GM04503 (cell line): ENCODE results near the gene ART1.
"Not testable (repeated sequence)": the region's sequence is repeated elsewhere in the genome, so short reads cannot be mapped to it uniquely, and the experiment has no call there.

Experiments
- DNase-seq: peaks from one replicate; pipeline ENCODE4 v3.0.0-alpha.2; 2012; ENCODE audit warnings: low read depth

ART1 gene

GRCh38 chr11:3644817-3645235, at the start of gene ART1:
Gene ART1 (plus strand): TSS chr11:3645128. CDS start chr11:3659214, 14,086 bp downstream.
- no peak for DNase-seq

GRCh38 chr11:3597743-3598142, 47.2 kb upstream of the ART1 start:
- not testable (repeated sequence) for DNase-seq

- not testable (repeated sequence) for DNase-seq
These were observed 44.7 kb upstream of the ART1 start for GRCh38 chr11:3600201-3600600.

- no peak for DNase-seq
These were observed 40.8 kb upstream of the ART1 start for GRCh38 chr11:3604167-3604566.

GRCh38 chr11:3605283-3605662, 39.7 kb upstream of the ART1 start:
- DNase-seq, result no peak

- DNase-seq, result no peak
These were observed 39.1 kb upstream of the ART1 start for GRCh38 chr11:3605771-3606203.

- DNase-seq, result no peak
These were observed 35.3 kb upstream of the ART1 start for GRCh38 chr11:3609416-3610265.

- no peak for DNase-seq
These were observed 34.1 kb upstream of the ART1 start for GRCh38 chr11:3610846-3611245.

GRCh38 chr11:3611976-3612678, 32.8 kb upstream of the ART1 start:
- no peak for DNase-seq

- no peak for DNase-seq
These were observed 30.8 kb upstream of the ART1 start for GRCh38 chr11:3613998-3614741.

GRCh38 chr11:3614742-3615171, 30.2 kb upstream of the ART1 start:
- DNase-seq, result peak; percentile 11

GRCh38 chr11:3615998-3616397, 28.9 kb upstream of the ART1 start:
- DNase-seq, result no peak

GRCh38 chr11:3616721-3617460, 28.0 kb upstream of the ART1 start:
- no peak for DNase-seq

GRCh38 chr11:3617990-3618389, 26.9 kb upstream of the ART1 start:
- no peak for DNase-seq

GRCh38 chr11:3622521-3622920, 22.4 kb upstream of the ART1 start:
- no peak for DNase-seq

- no peak for DNase-seq
These were observed 21.8 kb upstream of the ART1 start for GRCh38 chr11:3623121-3623520.

- DNase-seq, result no peak
These were observed 21.0 kb upstream of the ART1 start for GRCh38 chr11:3623767-3624458.

GRCh38 chr11:3626250-3626960, 18.5 kb upstream of the ART1 start:
- no peak for DNase-seq

GRCh38 chr11:3627291-3627690, 17.6 kb upstream of the ART1 start:
- peak; percentile 57 for DNase-seq

- no peak for DNase-seq
These were observed 13.6 kb upstream of the ART1 start for GRCh38 chr11:3631331-3631730.
